PC-3 (cell line): Measurements from ENCODE around the gene VPS35L.

Source experiments
- EZH2 ChIP-seq: fragments of 300-600 bp; sonication (generic); IDR thresholded peaks from one replicate; pipeline ENCODE4 v1.6.1; 2017; ENCODE audit warnings: antibody characterized with exemption, mild to moderate bottlenecking, low read length; ENCODE audit not compliant: unreplicated experiment
- EZH2phosphoT487 ChIP-seq: fragments of 300-600 bp; sonication (generic); IDR thresholded peaks from 2 replicates; pipeline ENCODE4 v1.6.1; 2018; ENCODE audit warnings: mild to moderate bottlenecking, antibody characterized with exemption, low read length, borderline replicate concordance
- TF ChIP-seq, protein P1 (sequence below): fragments of 300-600 bp; sonication (generic); conservative IDR thresholded peaks from 2 replicates; pipeline ENCODE4 v1.5.1; 2017; ENCODE audit warnings: antibody characterized with exemption, low read depth, mild to moderate bottlenecking, low read length

- TF ChIP-seq, protein P1, sequence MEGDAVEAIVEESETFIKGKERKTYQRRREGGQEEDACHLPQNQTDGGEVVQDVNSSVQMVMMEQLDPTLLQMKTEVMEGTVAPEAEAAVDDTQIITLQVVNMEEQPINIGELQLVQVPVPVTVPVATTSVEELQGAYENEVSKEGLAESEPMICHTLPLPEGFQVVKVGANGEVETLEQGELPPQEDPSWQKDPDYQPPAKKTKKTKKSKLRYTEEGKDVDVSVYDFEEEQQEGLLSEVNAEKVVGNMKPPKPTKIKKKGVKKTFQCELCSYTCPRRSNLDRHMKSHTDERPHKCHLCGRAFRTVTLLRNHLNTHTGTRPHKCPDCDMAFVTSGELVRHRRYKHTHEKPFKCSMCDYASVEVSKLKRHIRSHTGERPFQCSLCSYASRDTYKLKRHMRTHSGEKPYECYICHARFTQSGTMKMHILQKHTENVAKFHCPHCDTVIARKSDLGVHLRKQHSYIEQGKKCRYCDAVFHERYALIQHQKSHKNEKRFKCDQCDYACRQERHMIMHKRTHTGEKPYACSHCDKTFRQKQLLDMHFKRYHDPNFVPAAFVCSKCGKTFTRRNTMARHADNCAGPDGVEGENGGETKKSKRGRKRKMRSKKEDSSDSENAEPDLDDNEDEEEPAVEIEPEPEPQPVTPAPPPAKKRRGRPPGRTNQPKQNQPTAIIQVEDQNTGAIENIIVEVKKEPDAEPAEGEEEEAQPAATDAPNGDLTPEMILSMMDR: no peak
- TF ChIP-seq EZH2 (no peak), EZH2phosphoT487 (no peak)
Observed at GRCh38 chr16:19566362-19566761, 10.9 kb downstream of the VPS35L start.
